Esophagus muscularis mucosa (tissue), 3 donors: ENCODE measurements around the gene RNF125.

Experiments
- POLR2A ChIP-seq: fragments of 450-650 bp; IDR thresholded peaks from one replicate; pipeline ENCODE4 v1.6.1; 2017; ENCODE audit warnings: antibody characterized with exemption, moderate library complexity, mild to moderate bottlenecking, low read depth
- TF ChIP-seq, protein P1 (sequence below), 3 experiments: fragments of 200-600 bp in 2 of 3; fragments of 450-650 bp in 1 of 3; sonication (generic) in 2 of 3; IDR thresholded peaks; one replicate each; pipeline ENCODE4 v1.5.1; 2017 to 2019; ENCODE audit warnings: antibody characterized with exemption in 3 of 3, mild to moderate bottlenecking in 2 of 3, moderate library complexity in 1 of 3

DNA sequence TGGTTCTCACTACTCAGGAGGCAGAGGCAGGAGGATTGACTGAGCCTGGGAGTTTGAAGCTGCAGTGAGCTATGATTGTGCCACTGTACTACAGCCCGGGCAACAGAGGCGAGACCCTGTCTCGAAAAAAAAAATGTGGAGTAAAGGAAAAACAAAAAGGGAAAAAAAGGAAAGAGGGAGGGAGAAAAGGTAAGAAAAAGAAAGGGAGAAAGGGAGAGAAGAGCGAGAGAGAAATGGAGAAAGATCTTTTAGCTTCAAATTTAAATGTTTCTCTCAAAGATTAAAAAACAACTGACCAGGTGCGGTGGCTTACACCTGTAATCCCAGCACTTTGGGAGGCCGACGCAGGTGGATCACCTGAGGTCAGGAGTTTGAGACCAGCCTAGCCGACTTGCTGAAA is 65.2 kb downstream of the RNF125 start:
- TF ChIP-seq POLR2A = no peak
- TF ChIP-seq, protein P1, sequence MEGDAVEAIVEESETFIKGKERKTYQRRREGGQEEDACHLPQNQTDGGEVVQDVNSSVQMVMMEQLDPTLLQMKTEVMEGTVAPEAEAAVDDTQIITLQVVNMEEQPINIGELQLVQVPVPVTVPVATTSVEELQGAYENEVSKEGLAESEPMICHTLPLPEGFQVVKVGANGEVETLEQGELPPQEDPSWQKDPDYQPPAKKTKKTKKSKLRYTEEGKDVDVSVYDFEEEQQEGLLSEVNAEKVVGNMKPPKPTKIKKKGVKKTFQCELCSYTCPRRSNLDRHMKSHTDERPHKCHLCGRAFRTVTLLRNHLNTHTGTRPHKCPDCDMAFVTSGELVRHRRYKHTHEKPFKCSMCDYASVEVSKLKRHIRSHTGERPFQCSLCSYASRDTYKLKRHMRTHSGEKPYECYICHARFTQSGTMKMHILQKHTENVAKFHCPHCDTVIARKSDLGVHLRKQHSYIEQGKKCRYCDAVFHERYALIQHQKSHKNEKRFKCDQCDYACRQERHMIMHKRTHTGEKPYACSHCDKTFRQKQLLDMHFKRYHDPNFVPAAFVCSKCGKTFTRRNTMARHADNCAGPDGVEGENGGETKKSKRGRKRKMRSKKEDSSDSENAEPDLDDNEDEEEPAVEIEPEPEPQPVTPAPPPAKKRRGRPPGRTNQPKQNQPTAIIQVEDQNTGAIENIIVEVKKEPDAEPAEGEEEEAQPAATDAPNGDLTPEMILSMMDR (IDR thresholded peaks at IDR 0.05) = no peak
